Left lobe of liver (tissue), 2 donors: ENCODE measurements around the gene RASSF10. TPM values are rescaled to one million over a fixed set of nuclear protein-coding genes. Genes with fewer than 3 reads are reported as not detected.

Experiments
- ATAC-seq: fragments of 200-7000 bp; cut with Tn5 transposase; one replicate; pipeline ENCODE4 v1.9.1; 2020; ENCODE audit warnings: mild to moderate bottlenecking, moderate library complexity
- DNase-seq: peaks from one replicate; pipeline ENCODE4 v3.0.0-alpha.2; 2020; ENCODE audit warnings: low spot score
- total RNA-seq: library from RNA; stranded (reverse); gene quantifications from one replicate; pipeline ENCODE4 v1.2.1, GENCODE V29; 2021
- donor health status: DM: no; HTN: no; CAD: no; lungs with moderate emphysema.
- donor health status: DM: no; HTN: yes; CAD: no.

The RASSF10 gene
- total RNA-seq, 1 donor from 2014 or later = not detected

GRCh38 chr11:13052130-13052571 is 43.0 kb downstream of the RASSF10 start:
- no peak for DNase-seq
- ATAC-seq = no peak

GRCh38 chr11:13053255-13053917 is 44.3 kb downstream of the RASSF10 start:
- DNase-seq = no peak
- no peak for ATAC-seq

- ATAC-seq = no peak
- DNase-seq = no peak
Measured at GRCh38 chr11:13054278-13054677, 45.2 kb downstream of the RASSF10 start.

GRCh38 chr11:13055200-13055599 is 46.1 kb downstream of the RASSF10 start:
- ATAC-seq (no peak), DNase-seq (no peak)

- ATAC-seq = no peak
- no peak for DNase-seq
Measured at GRCh38 chr11:13061294-13061990, 52.3 kb downstream of the RASSF10 start.
